Tracheal epithelial cell (primary cell): ENCODE results near the gene SEC24B. TPM values are rescaled to one million over a fixed set of nuclear protein-coding genes. Genes with fewer than 3 reads are reported as not detected.

ENCODE experiments used
- total RNA-seq: library from RNA; depleted of rRNA; stranded (reverse); fragments of >200 nt; gene quantifications from 2 replicates; pipeline ENCODE4 v1.2.1, GENCODE V29; 2014

SEC24B gene
- 13.0 and 16.6 TPM in 2 replicates for total RNA-seq

GRCh38 chr4:109433205-109434006 lies at the start of gene SEC24B:
Gene SEC24B (plus strand): TSS chr4:109433815. CDS start chr4:109433870, 55 bp downstream.

GRCh38 chr4:109559983-109560686 lies 126.5 kb downstream of the SEC24B start, which contains the start of gene MCUB:
Gene MCUB (plus strand): TSS chr4:109560246. CDS start chr4:109560338, 92 bp downstream.

Other genes starting within 250 kb of the SEC24B start
- under 0.01 and 0.24 TPM in 2 replicates for gene COL25A1, start 131.2 kb upstream of the SEC24B start, total RNA-seq
- gene MCUB, start 126.4 kb downstream of the SEC24B start, total RNA-seq: 12.0 and 14.3 TPM in 2 replicates